GM12874 (cell line): ENCODE measurements around the gene CTDNEP1.

Experiments
- TF ChIP-seq, protein P1 (sequence below): IDR thresholded peaks from 2 replicates; pipeline ENCODE4 v1.5.1; 2011; ENCODE audit warnings: low read depth, mild to moderate bottlenecking, control low read depth, low read length, moderate library complexity; ENCODE audit not compliant: insufficient read depth

The CTDNEP1 gene

DNA sequence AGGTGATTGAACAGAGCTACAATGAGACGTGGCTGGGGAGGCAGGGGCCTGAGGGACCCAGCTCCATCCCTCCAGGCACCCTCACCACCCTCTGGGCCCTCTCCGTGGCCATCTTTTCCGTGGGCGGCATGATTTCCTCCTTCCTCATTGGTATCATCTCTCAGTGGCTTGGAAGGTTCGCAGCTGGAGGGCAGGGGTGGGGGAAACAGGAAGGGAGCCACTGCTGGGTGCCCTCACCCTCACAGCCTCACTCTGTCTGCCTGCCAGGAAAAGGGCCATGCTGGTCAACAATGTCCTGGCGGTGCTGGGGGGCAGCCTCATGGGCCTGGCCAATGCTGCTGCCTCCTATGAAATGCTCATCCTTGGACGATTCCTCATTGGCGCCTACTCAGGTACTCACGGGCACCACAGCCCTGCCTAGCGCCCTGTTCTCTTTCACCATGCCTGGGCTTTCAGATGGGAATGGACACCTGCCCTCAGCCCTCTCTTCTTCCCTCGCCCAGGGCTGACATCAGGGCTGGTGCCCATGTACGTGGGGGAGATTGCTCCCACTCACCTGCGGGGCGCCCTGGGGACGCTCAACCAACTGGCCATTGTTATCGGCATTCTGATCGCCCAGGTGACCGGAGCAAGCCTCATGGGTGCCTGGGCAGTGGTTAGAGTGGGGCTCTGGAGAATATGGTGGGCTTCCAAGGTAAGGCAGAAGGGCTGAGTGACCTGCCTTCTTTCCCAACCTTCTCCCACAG, 32.1 kb upstream of the CTDNEP1 start:
- TF ChIP-seq, protein P1, sequence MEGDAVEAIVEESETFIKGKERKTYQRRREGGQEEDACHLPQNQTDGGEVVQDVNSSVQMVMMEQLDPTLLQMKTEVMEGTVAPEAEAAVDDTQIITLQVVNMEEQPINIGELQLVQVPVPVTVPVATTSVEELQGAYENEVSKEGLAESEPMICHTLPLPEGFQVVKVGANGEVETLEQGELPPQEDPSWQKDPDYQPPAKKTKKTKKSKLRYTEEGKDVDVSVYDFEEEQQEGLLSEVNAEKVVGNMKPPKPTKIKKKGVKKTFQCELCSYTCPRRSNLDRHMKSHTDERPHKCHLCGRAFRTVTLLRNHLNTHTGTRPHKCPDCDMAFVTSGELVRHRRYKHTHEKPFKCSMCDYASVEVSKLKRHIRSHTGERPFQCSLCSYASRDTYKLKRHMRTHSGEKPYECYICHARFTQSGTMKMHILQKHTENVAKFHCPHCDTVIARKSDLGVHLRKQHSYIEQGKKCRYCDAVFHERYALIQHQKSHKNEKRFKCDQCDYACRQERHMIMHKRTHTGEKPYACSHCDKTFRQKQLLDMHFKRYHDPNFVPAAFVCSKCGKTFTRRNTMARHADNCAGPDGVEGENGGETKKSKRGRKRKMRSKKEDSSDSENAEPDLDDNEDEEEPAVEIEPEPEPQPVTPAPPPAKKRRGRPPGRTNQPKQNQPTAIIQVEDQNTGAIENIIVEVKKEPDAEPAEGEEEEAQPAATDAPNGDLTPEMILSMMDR: no peak

DNA sequence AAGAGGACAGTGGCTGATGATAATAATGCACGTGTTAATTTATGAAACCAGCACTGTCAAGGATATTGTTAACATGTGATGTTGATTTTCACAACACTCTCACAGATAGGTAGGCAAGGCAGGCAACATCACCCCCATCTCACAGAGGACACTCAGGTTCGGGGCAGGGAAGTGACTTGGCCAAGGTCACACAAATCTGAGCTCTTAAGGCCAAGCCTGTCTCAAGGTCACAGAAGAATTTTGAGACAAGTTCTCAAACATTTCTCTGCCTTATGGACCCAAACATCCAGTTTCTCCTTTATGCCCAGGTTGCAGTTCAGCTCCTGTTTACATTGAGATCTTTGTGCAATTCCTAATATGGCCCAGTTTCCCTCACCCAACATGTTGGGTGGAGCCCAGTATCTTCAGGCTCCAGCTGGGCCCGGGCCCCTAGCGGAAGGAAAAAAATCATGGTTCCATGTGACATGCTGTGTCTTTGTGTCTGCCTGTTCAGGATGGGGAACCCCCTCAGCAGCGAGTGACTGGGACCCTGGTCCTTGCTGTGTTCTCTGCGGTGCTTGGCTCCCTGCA, 31.3 kb upstream of the CTDNEP1 start:
- TF ChIP-seq, protein P1: no peak

DNA sequence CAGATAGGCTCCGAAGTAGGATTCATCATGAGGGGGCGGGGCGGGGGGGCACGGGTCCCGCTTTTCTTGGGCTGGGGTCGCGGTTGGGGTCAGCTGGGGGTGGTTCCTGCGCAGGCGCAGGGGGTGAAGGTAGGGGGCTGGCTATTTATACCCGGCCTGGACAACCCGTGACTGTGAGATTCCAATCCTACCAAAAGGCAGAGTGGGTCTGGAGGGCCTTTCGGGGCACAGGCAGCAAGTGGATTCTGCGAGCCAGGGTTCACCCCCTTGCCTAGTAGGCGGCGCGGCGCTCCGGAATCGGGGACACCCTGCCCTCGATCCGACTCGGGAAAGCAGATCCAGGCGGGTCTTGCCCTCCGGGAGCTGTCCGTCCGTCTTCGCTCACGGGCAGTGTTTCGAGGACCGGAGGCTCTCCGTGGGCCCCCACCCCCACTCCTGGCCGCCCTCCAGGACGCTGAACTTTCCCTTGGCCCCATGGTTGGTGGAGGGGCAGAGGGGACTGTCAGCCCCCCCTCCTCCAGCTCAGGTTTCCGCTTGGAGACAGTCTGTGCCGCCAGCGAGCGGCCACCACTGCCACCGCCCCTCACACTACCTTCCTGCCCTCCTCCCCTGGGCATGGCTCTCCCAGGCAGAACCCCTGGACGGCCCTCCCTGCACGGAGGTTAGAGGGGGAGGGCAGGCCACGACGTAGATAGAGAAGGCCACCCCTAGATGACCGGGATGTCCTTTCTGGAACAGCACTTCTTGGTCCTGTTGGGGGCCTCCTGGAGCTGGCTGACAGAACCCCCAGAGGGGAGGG, 30.6 kb upstream of the CTDNEP1 start:
- TF ChIP-seq, protein P1: no peak

DNA sequence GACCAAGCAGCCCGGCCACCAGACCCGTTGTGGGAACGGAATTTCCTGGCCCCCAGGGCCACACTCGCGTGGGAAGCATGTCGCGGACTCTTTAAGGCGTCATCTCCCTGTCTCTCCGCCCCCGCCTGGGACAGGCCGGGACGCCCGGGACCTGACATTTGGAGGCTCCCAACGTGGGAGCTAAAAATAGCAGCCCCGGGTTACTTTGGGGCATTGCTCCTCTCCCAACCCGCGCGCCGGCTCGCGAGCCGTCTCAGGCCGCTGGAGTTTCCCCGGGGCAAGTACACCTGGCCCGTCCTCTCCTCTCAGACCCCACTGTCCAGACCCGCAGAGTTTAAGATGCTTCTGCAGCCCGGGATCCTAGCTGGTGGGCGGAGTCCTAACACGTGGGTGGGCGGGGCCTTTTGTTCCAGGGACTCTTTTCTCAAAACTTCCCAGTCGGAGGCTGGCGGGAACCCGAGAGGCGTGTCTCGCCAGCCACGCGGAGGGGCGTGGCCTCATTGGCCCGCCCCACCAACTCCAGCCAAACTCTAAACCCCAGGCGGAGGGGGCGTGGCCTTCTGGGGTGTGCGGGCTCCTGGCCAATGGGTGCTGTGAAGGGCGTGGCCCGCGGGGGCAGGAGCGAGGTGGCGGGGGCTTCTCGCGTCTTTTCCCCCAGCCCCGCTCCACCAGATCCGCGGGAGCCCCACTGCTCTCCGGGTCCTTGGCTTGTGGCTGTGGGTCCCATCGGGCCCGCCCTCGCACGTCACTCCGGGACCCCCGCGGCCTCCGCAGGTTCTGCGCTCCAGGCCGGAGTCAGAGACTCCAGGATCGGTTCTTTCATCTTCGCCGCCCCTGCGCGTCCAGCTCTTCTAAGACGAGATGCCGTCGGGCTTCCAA, 29.8 kb upstream of the CTDNEP1 start, which contains the start of gene SLC2A4:
Gene SLC2A4, plus strand, starts transcription at position 645 of the 879 bp plus-strand sequence. Its CDS starts 217 bp downstream, at position 862.
- TF ChIP-seq, protein P1: no peak

DNA sequence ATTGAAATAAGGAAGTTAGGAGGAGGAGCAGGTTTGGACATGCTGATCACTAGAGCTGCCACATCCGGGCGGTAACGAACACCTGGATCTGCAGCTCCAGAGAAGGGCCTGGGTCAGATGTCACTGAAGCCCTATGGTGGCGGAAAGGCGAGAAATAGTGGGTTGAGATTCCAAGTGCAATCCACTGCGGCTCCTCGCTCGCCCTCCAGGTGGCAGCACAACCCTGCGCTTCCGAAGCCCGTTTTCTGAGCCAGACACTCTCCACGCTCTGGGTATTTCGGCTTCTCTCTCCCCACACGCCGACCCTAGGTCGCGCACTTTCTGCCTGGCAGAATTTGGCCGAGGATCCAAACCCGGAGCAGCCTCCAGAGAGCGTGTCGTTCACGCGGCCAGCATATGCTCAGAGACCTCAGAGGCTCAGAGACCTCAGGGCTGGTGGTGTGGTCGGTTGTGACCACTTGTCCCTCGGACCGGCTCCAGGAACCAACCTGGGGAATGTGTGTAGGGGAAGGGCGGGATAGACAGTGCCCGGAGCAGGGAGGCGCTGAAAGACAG, 29.1 kb upstream of the CTDNEP1 start:
- TF ChIP-seq, protein P1: peak; percentile 85

DNA sequence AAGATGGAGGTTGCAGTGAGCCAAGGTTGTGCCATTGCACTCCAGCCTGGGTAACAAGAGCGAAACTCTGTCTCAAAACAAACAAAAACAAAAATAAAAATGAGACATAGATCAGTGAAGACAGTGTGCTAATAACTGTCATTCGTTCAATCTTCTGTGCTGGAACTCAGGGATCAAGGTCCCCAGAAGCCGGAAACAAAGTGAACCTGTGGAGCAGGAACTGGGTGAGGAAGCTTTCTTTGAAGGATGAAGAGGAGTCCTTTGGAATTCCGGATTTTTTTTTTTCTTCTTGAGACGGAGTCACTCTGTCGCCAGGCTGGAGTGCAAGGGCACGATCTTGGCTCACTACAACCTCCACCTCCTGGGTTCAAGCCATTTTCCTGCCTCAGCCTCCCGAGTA, 27.9 kb upstream of the CTDNEP1 start:
- TF ChIP-seq, protein P1: no peak
